ENCODE measurements around the gene ELMOD1. TPM values are rescaled to one million over a fixed set of nuclear protein-coding genes. Genes with fewer than 3 reads are reported as not detected.

The ELMOD1 gene
- polyA plus RNA-seq, 1 experiment = 0.06 TPM

- no peak for DNase-seq (ENCODE audit: low read depth, low spot score)
- Histone ChIP-seq H3K27ac (ENCODE audit: low read depth, low read length) (no peak overlapping the region), H3K9me3 (ENCODE audit: control insufficient read depth, insufficient read depth, low read length) (no peaks in the 10 kb centered on the region), H3K4me3 (ENCODE audit: low read depth, low read length) (no peak overlapping the region), H3K27me3 (ENCODE audit: control insufficient read depth, insufficient read depth, low read length) (no peaks in the 10 kb centered on the region)
- TF ChIP-seq CTCF (IDR thresholded peaks at IDR 0.05; ENCODE audit: low read depth, low read length) = no peak
- CTCF ChIA-PET = interaction anchor here (0.9 to 1.7 kb wide), 3 partner anchors 37 to 120 kb away, joined by 3 to 4 read pairs (median 3); no protein-coding TSS in a partner anchor
- POLR2A ChIA-PET = no interaction called here
Measured at GRCh38 chr11:107651672-107652071, 60.7 kb downstream of the ELMOD1 start.

GRCh38 chr11:107653076-107653475, 62.1 kb downstream of the ELMOD1 start:
- H3K9me3 ChIP-seq (ENCODE audit: control insufficient read depth, insufficient read depth, low read length) = no peaks in the 10 kb centered on the region
- H3K27me3 ChIP-seq (ENCODE audit: control insufficient read depth, insufficient read depth, low read length) = peaks cover 3% of the 10 kb centered on the region
- ChIA-PET CTCF (interaction anchor here (1.3 kb wide), 1 partner anchor 36 kb away, joined by 4 read pairs; no protein-coding TSS in a partner anchor), POLR2A (no interaction called here)
- no peak for DNase-seq (ENCODE audit: low read depth, low spot score)
- no peak overlapping the region for H3K27ac ChIP-seq (ENCODE audit: low read depth, low read length)
- no peak for TF ChIP-seq CTCF (IDR thresholded peaks at IDR 0.05; ENCODE audit: low read depth, low read length)
- no peak overlapping the region for H3K4me3 ChIP-seq (ENCODE audit: low read depth, low read length)

GRCh38 chr11:107655602-107656001, 64.7 kb downstream of the ELMOD1 start:
- Histone ChIP-seq H3K27ac (ENCODE audit: low read depth, low read length) (no peak overlapping the region), H3K4me3 (ENCODE audit: low read depth, low read length) (no peak overlapping the region), H3K27me3 (ENCODE audit: control insufficient read depth, insufficient read depth, low read length) (peaks cover 3% of the 10 kb centered on the region), H3K9me3 (ENCODE audit: control insufficient read depth, insufficient read depth, low read length) (no peaks in the 10 kb centered on the region)
- no peak for TF ChIP-seq CTCF (IDR thresholded peaks at IDR 0.05; ENCODE audit: low read depth, low read length)
- POLR2A ChIA-PET = no interaction called here
- no peak for DNase-seq (ENCODE audit: low read depth, low spot score)
- CTCF ChIA-PET = no interaction called here

DNA sequence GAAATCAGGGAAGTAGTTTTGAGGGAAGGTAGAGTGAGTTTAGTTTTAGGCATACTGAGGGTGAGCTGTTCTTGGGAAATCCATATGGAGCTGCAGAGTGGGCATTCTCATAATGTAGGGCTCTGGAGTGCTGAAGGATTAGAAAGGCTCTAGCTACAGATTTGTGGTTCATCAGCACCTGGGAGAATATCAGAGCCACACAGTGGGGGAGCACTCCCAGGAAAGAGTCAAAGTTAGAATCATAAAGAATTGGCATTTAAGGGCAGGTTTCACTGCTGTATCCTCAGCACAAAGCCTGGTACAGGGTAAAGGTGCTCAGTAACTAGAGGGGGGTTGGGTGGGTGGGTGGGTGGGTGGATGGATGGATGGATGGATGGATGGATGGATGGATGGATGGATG, 68.4 kb downstream of the ELMOD1 start:
- POLR2A ChIA-PET = no interaction called here
- H3K4me3 ChIP-seq (ENCODE audit: low read depth, low read length) = no peak overlapping the region
- no peak for TF ChIP-seq CTCF (IDR thresholded peaks at IDR 0.05; ENCODE audit: low read depth, low read length)
- DNase-seq (ENCODE audit: low read depth, low spot score) = no peak
- peaks cover 3% of the 10 kb centered on the region for H3K27me3 ChIP-seq (ENCODE audit: control insufficient read depth, insufficient read depth, low read length)
- H3K27ac ChIP-seq (ENCODE audit: low read depth, low read length) = no peak overlapping the region
- CTCF ChIA-PET = no interaction called here
- H3K9me3 ChIP-seq (ENCODE audit: control insufficient read depth, insufficient read depth, low read length) = no peaks in the 10 kb centered on the region

- no peak for DNase-seq (ENCODE audit: low read depth, low spot score)
- ChIA-PET POLR2A (no interaction called here), CTCF (interaction anchor here (0.8 kb wide), 1 partner anchor 83 kb away, joined by 3 read pairs; no protein-coding TSS in a partner anchor)
- no peak overlapping the region for H3K4me3 ChIP-seq (ENCODE audit: low read depth, low read length)
- H3K27me3 ChIP-seq (ENCODE audit: control insufficient read depth, insufficient read depth, low read length) = peaks cover 3% of the 10 kb centered on the region
- TF ChIP-seq CTCF (IDR thresholded peaks at IDR 0.05; ENCODE audit: low read depth, low read length) = no peak
- no peak overlapping the region for H3K27ac ChIP-seq (ENCODE audit: low read depth, low read length)
- no peaks in the 10 kb centered on the region for H3K9me3 ChIP-seq (ENCODE audit: control insufficient read depth, insufficient read depth, low read length)
Measured at GRCh38 chr11:107660066-107660465, 69.1 kb downstream of the ELMOD1 start.
